Measurements from ENCODE around the gene ZNF764.

The ZNF764 gene

GRCh38 chr16:30570636-30571444 is 12.7 kb upstream of the ZNF764 start:
- peak; percentile 61 for DNase-seq (ENCODE audit: low spot score)

GRCh38 chr16:30569746-30570635 is 11.8 kb upstream of the ZNF764 start:
- no peak for DNase-seq (ENCODE audit: low spot score)

GRCh38 chr16:30569281-30569680 is 11.1 kb upstream of the ZNF764 start:
- no peak for DNase-seq (ENCODE audit: low spot score)

- no peak for DNase-seq (ENCODE audit: low spot score)
Observed at GRCh38 chr16:30567991-30568638, 9.9 kb upstream of the ZNF764 start.

- no peak for DNase-seq (ENCODE audit: low spot score)
Observed at GRCh38 chr16:30567160-30567990, 9.2 kb upstream of the ZNF764 start.

DNA sequence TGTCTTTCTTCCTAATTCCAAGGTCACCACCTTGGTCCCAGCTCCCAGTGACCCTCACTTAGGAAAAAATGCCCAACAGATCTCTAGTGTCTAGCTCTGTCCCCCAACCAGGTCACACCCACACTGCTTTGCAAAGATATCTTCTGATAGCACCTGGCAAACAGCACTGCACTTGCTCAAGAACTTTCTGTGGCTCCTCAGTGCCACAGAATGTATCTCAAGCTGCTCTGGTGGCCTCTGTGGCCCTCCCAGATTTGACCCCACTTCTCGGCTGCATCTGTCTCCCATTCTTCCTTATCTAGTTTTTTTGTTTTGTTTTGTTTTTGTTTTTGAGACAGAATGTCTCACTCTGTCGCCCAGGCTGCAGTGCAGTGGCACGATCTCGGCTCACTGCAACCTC is 8.4 kb upstream of the ZNF764 start:
- no peak for DNase-seq (ENCODE audit: low spot score)

GRCh38 chr16:30565984-30566383 is 7.8 kb upstream of the ZNF764 start:
- DNase-seq (ENCODE audit: low spot score), result no peak

- no peak for DNase-seq (ENCODE audit: low spot score)
Observed at GRCh38 chr16:30565526-30565925, 7.4 kb upstream of the ZNF764 start.

- DNase-seq (ENCODE audit: low spot score), result no peak
Observed at GRCh38 chr16:30562021-30562420, 3.8 kb upstream of the ZNF764 start.

DNA sequence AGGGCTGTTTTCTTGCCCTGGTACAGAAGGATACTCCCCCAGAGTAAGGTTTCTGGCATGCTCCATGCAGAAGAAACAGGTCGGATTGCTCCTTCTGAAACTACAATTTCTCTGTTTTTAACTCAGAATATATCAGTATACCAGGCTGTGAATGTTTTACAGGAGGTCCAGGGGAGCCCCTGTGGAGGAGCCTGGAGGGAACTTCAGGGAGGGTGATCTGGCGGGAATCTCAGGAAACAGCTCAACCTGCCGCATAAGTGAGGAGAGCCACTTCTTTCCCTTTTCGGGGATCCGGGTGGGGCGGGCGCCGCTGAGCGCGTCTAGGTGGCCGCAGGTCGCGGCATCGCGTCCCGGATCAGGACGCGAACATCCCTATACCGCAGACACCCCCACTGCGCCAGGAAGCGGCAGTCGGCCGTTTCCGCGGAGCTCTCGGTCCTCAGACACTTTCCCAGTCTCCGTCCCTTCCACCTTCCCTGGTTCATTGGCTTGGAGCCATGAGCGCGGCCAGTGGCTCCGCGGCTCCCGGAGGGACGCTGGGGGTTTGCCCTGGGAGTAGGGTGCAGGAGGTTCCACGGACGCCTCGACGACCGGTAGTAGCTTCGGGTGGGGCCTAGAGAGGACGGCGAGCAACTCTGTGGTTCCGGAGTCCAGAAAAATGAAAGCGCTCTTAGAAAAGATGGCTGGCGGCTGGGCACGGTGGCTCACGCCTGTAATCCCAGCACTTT is 3.1 kb upstream of the ZNF764 start:
- no peak for DNase-seq (ENCODE audit: low spot score)

DNA sequence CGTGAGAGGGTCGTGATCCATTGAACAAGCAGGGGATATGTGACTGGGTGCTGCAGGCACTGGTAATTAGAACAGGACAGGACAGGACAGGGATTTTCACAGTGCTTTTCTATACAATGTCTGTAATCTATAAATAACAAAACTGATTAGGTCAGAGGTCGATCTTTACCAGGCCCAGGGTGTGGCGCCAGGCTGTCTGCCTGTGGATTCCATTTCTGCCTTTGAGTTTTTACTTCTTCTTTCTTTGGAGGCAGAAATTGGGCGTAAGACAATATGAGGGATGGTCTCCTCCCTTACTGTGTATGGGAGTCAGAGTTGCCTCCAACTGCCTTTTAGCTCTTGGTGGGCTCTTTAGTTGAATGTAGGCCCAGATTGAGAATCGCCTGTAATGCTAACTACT is 1.5 kb upstream of the ZNF764 start:
- DNase-seq (ENCODE audit: low spot score), result no peak

DNA sequence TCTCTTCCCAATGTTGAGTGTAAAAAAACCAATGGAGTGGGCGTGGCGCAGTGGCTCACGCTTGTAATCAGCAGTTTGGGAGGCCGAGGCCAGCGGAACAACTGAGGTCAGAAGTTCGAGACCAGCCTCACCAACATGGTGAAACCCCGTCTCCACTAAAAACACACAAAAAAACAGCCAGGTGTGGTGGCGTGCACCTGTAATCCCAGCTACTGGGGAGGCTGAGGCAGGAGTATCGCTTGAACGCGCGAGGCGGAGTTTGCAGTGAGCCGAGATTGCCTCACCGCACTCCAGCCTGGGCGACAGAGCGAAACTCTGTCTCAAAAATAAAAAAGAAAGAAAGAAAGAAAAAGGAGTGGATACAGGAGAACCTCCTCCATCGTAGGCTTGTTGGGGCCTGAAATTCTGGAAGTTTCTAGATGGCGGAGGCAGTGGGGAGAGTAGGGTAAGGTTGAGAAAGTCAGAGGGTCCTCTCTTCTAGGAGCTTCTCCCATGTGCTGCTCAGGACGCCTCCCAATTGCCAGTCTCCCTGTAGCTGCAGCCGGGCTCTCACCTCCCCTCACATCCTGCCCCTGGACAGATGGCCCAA is 709 bp upstream of the ZNF764 start:
- DNase-seq (ENCODE audit: low spot score), result no peak

GRCh38 chr16:30557707-30557956 is 542 bp downstream of the ZNF764 start:
- no peak for DNase-seq (ENCODE audit: low spot score)

GRCh38 chr16:30556125-30556473 is 2.1 kb downstream of the ZNF764 start:
- no peak for DNase-seq (ENCODE audit: low spot score)

- no peak for DNase-seq (ENCODE audit: low spot score)
Observed at GRCh38 chr16:30555315-30556124, 2.7 kb downstream of the ZNF764 start.

DNA sequence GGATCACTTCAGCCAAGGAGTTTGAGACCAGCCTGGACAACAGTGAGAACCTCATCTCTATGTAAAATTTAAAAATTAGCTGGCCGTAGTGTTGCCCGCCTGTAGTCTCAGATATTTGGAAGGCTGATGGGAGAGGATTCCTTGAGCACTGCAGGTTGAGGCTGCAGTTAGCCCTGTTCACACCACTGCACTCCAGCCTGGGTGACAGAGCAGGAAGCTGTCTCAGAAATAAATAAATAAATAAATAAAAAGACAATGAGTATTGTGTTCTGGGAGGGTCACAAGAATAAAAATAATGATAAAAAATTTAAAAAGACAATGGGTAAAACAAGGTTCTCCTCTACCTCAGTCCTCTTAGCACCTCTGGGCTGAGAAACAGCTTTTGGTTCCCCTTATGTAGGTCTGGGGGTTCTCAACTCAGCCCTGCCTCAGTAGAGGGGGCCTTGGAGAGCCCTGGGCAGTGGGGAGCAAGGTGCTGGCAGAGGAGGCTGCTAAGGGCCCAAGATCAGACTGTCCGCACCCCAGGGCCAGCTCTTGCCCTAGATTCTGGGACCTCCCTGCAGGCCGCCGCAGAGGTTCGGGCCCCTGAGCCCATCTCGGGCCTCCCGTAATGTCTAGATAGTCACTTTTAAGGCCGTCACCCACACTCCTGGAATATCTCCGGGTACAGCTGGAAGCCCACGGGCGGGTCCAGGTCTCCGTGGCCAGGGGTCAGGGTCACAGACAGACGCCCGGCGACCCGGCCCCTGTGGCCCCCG is 3.4 kb downstream of the ZNF764 start:
- DNase-seq (ENCODE audit: low spot score), result no peak

GRCh38 chr16:30553393-30553899 is 4.7 kb downstream of the ZNF764 start:
- DNase-seq (ENCODE audit: low spot score), result no peak

DNA sequence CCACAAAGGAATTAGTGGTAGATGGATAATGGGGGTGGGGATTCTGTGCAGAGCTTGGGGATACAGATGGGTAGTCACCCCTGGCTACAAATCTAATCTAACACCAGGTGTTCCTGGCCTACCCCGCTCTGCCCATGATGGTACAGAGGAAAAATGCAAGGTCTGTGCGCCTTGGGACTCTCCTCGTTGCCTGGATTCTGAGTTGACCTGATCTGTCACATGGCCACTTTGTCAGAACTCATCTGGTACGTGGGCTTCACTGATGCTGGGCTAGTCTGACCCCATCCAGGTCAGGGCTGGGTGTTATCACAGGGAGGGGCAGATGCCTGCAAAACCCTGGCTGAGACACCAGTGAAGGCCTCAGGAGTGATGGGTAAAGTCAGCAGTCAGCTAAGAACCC is 5.2 kb downstream of the ZNF764 start:
- DNase-seq (ENCODE audit: low spot score), result no peak

GRCh38 chr16:30551781-30552180 is 6.4 kb downstream of the ZNF764 start:
- no peak for DNase-seq (ENCODE audit: low spot score)
